GM23248 (cell line): Measurements from ENCODE around the gene ATAD3A.
"Not testable (repeated sequence)": the region's sequence is repeated elsewhere in the genome, so short reads cannot be mapped to it uniquely, and the experiment has no call there.

Experiments
- EZH2 ChIP-seq: fragments of 200-600 bp; sonication (generic); IDR thresholded peaks from 2 replicates; pipeline ENCODE4 v1.6.1; 2018; ENCODE audit warnings: antibody characterized with exemption, mild to moderate bottlenecking; ENCODE audit not compliant: insufficient read depth, poor library complexity, severe bottlenecking
- EZH2phosphoT487 ChIP-seq: fragments of 200-600 bp; sonication (generic); IDR thresholded peaks from 2 replicates; pipeline ENCODE4 v1.6.1; 2018; ENCODE audit warnings: antibody characterized with exemption, moderate library complexity, mild to moderate bottlenecking, low read depth; ENCODE audit not compliant: insufficient read depth

- not testable (repeated sequence) for TF ChIP-seq EZH2, EZH2phosphoT487
Measured at GRCh38 chr1:1519805-1520505, 8.0 kb downstream of the ATAD3A start.
